H1 (cell line): ENCODE results near the gene CGA. TPM values are rescaled to one million over a fixed set of nuclear protein-coding genes. Genes with fewer than 3 reads are reported as not detected.

Experiments
- CTCF ChIA-PET: fragments of 300-600 bp; sonication (Branson Sonifier 250); formaldehyde crosslinking; loops from one replicate; lab custom pipeline; 2021; ENCODE audit not compliant: partially characterized antibody; lab: Charles Lee
- POLR2A ChIA-PET: fragments of 300-600 bp; sonication (Branson Sonifier 250); formaldehyde crosslinking; loops from one replicate; lab custom pipeline; 2021; ENCODE audit warnings: inconsistent platforms; ENCODE audit not compliant: partially characterized antibody; lab: Charles Lee
- DNase-seq, 2 experiments: peaks; one replicate each; pipeline versions ENCODE4 v3.0.0 to v3.0.0-alpha.2; 2010 to 2022; ENCODE audit warnings: low spot score in 2 of 2, low read depth in 1 of 2, mixed read lengths in 1 of 2
- FAIRE-seq: peaks from 2 replicates; lab custom pipeline; 2011; peaks lifted over from hg19 to GRCh38; lab: Jason Lieb, UNC
- H2AFZ ChIP-seq: 2 replicates; pipeline ENCODE4 v1.8.1; 2012; ENCODE audit warnings: low read length, inconsistent platforms
- H2AK5ac ChIP-seq: 2 replicates; pipeline ENCODE4 v1.6.1; 2013; ENCODE audit warnings: low read depth, low read length
- H2BK120ac ChIP-seq: replicated peaks from 2 replicates; pipeline ENCODE3; 2013; ENCODE audit warnings: low read depth, low read length, inconsistent platforms
- H2BK12ac ChIP-seq: 2 replicates; pipeline ENCODE4 v1.6.1; 2013; ENCODE audit warnings: low read depth, low read length
- H2BK15ac ChIP-seq: 2 replicates; pipeline ENCODE4 v1.6.1; 2013; ENCODE audit warnings: low read length
- H2BK20ac ChIP-seq: 2 replicates; pipeline ENCODE4 v1.6.1; 2013; ENCODE audit warnings: low read length
- H2BK5ac ChIP-seq: 2 replicates; pipeline ENCODE4 v1.6.1; 2013; ENCODE audit warnings: low read depth, low read length
- H3K14ac ChIP-seq: 2 replicates; pipeline ENCODE4 v1.6.1; 2013; ENCODE audit warnings: inconsistent platforms; ENCODE audit not compliant: insufficient read length
- H3K18ac ChIP-seq: 2 replicates; pipeline ENCODE4 v1.6.1; 2013; ENCODE audit warnings: low read length; ENCODE audit errors: extremely low read depth
- H3K23ac ChIP-seq: 2 replicates; pipeline ENCODE4 v1.6.1; 2013; ENCODE audit warnings: inconsistent platforms; ENCODE audit not compliant: insufficient read length
- H3K23me2 ChIP-seq: 2 replicates; pipeline ENCODE4 v1.6.1; 2013; ENCODE audit warnings: low read depth, low read length
- H3K27ac ChIP-seq: 2 replicates; pipeline ENCODE4 v1.6.1; 2011; ENCODE audit warnings: low read depth, low read length, inconsistent platforms
- H3K27me3 ChIP-seq, 4 experiments: replicated peaks in 1 of 4; 1 replicate in 1 of 4; 2 replicates in 3 of 4; pipeline versions ENCODE4 v1.6.1 to v1.8.1; 2011 to 2013; ENCODE audit warnings: low read length in 3 of 4, mild to moderate bottlenecking in 3 of 4, inconsistent platforms in 2 of 4, mixed read lengths in 2 of 4, moderate library complexity in 1 of 4; ENCODE audit not compliant: control insufficient read depth in 3 of 4, insufficient read depth in 3 of 4; ENCODE audit errors: extremely low read depth in 1 of 4
- H3K36me3 ChIP-seq, 4 experiments: 2 replicates each; pipeline versions ENCODE4 v1.6.1 to v1.8.1; 2011 to 2013; ENCODE audit warnings: mild to moderate bottlenecking in 4 of 4, low read length in 3 of 4, moderate library complexity in 2 of 4, control low read depth in 1 of 4, inconsistent platforms in 1 of 4; ENCODE audit not compliant: insufficient read depth in 4 of 4, control insufficient read depth in 2 of 4
- H3K4ac ChIP-seq: replicated peaks from 2 replicates; pipeline ENCODE3; 2013; ENCODE audit warnings: low read length, low read depth, mixed read lengths, inconsistent platforms; ENCODE audit not compliant: insufficient read length
- H3K4me1 ChIP-seq, 4 experiments: replicated peaks in 1 of 4; 1 replicate in 1 of 4; 2 replicates in 3 of 4; pipeline versions ENCODE4 v1.6.1 to v1.8.1; 2011 to 2013; ENCODE audit warnings: low read length in 3 of 4, inconsistent platforms in 2 of 4, mixed read lengths in 1 of 4; ENCODE audit not compliant: insufficient read depth in 4 of 4, control insufficient read depth in 3 of 4
- H3K4me2 ChIP-seq, 2 experiments: 2 replicates each; pipeline versions ENCODE4 v1.6.1 to v1.8.1; 2011 to 2013; ENCODE audit warnings: low read depth in 2 of 2, low read length in 2 of 2, control low read depth in 1 of 2, inconsistent platforms in 1 of 2, mild to moderate bottlenecking in 1 of 2; ENCODE audit not compliant: insufficient read depth in 1 of 2
- H3K4me3 ChIP-seq, 4 experiments: fragments of 200-600, 300-600 bp in 1 of 4; sonication (generic), shearing (Covaris generic), sonication (Bioruptor Twin) in 1 of 4; 2 replicates each; pipeline versions ENCODE4 v1.5.1 to v1.8.1; 2011 to 2016; ENCODE audit warnings: low read length in 4 of 4, low read depth in 3 of 4, control low read depth in 2 of 4, inconsistent platforms in 2 of 4, mild to moderate bottlenecking in 2 of 4, mixed read lengths in 1 of 4, moderate library complexity in 1 of 4; ENCODE audit not compliant: insufficient read depth in 2 of 4; ENCODE audit errors: extremely low read depth in 1 of 4
- H3K56ac ChIP-seq: replicated peaks from 2 replicates; pipeline ENCODE3; 2013; ENCODE audit warnings: low read depth, mild to moderate bottlenecking, mixed read lengths, low read length, inconsistent platforms; ENCODE audit not compliant: insufficient read length
- H3K79me1 ChIP-seq: 2 replicates; pipeline ENCODE4 v1.6.1; 2013; ENCODE audit warnings: low read depth, low read length, control low read depth
- H3K79me2 ChIP-seq, 2 experiments: 2 replicates each; pipeline versions ENCODE4 v1.6.1 to v1.8.1; 2012 to 2013; ENCODE audit warnings: low read length in 2 of 2, mild to moderate bottlenecking in 2 of 2, inconsistent platforms in 1 of 2; ENCODE audit not compliant: insufficient read depth in 2 of 2, control insufficient read depth in 1 of 2
- H3K9ac ChIP-seq, 4 experiments: replicated peaks in 1 of 4; 1 replicate in 1 of 4; 2 replicates in 3 of 4; pipeline versions ENCODE4 v1.6.1 to v1.8.1; 2011 to 2013; ENCODE audit warnings: low read depth in 3 of 4, low read length in 3 of 4, control low read depth in 2 of 4, mild to moderate bottlenecking in 2 of 4, moderate library complexity in 2 of 4, inconsistent platforms in 1 of 4; ENCODE audit errors: extremely low read depth in 1 of 4
- H3K9me3 ChIP-seq, 2 experiments: 2 replicates each; pipeline versions ENCODE4 v1.6.1 to v1.8.1; 2012 to 2013; ENCODE audit warnings: mild to moderate bottlenecking in 2 of 2, moderate library complexity in 2 of 2, control low read depth in 1 of 2, inconsistent platforms in 1 of 2, low read depth in 1 of 2, low read length in 1 of 2, mixed read lengths in 1 of 2; ENCODE audit not compliant: insufficient read depth in 2 of 2
- H4K20me1 ChIP-seq, 2 experiments: replicated peaks in 1 of 2; 2 replicates each; pipeline versions ENCODE3 to v1.8.1; 2011 to 2013; ENCODE audit warnings: inconsistent platforms in 2 of 2, low read length in 2 of 2, mild to moderate bottlenecking in 1 of 2; ENCODE audit not compliant: insufficient read depth in 2 of 2, control insufficient read depth in 1 of 2
- H4K5ac ChIP-seq: 2 replicates; pipeline ENCODE4 v1.6.1; 2013; ENCODE audit warnings: low read length, low read depth, mixed read lengths, inconsistent platforms; ENCODE audit not compliant: insufficient read length
- H4K8ac ChIP-seq: 2 replicates; pipeline ENCODE4 v1.8.0; 2013; ENCODE audit warnings: mild to moderate bottlenecking, moderate library complexity, low read length, inconsistent platforms; ENCODE audit not compliant: insufficient read depth; ENCODE audit errors: extremely low read depth
- H4K91ac ChIP-seq: replicated peaks from 2 replicates; pipeline ENCODE3; 2013; ENCODE audit warnings: low read length, mixed read lengths, inconsistent platforms; ENCODE audit not compliant: insufficient read length
- CTCF ChIP-seq, 3 experiments: IDR thresholded peaks; 1 replicate in 2 of 3; 2 replicates in 1 of 3; pipeline versions ENCODE4 v1.5.1 to v1.6.1; 2011; ENCODE audit warnings: low read length in 3 of 3, mild to moderate bottlenecking in 3 of 3, inconsistent platforms in 2 of 3, low read depth in 1 of 3, moderate library complexity in 1 of 3; ENCODE audit not compliant: insufficient read depth in 1 of 3; ENCODE audit errors: control extremely low read depth in 1 of 3
- whole genome bisulfite sequencing, 2 experiments: shearing (Covaris generic) in 1 of 2; methylation state at CpG; one replicate each; pipeline versions ENCODE4 v1.1.6 to v1.1.7; 2013 to 2015; ENCODE audit warnings: low lambda C conversion rate in 2 of 2, mixed read lengths in 2 of 2, inconsistent platforms in 1 of 2, low coverage in 1 of 2, missing lambda C conversion rate in 1 of 2; ENCODE audit not compliant: insufficient replicate concordance in 2 of 2, insufficient coverage in 1 of 2, insufficient read length in 1 of 2; ENCODE audit errors: extremely low coverage in 1 of 2, missing lambda C conversion rate in 1 of 2; 5-methylcytosine and 5-hydroxymethylcytosine counted together
- polyA plus RNA-seq, 7 experiments: library from polyadenylated mRNA; depleted of rRNA in 3 of 7; stranded (reverse) in 5 of 7; unstranded in 2 of 7; fragments of >200 nt in 5 of 7; fragments of 200-250 nt in 2 of 7; gene quantifications; 1 replicate in 5 of 7; 2 replicates in 1 of 7; 4 replicates in 1 of 7; pipeline versions ENCODE4 v1.2.1 to v1.2.3, GENCODE V29; 2011 to 2013; ENCODE audit warnings: missing spikeins in 2 of 7, mixed read lengths in 2 of 7
- total RNA-seq: library from RNA; stranded (reverse); fragmentation: NEBNext Ultra II Directional; extraction: Animal tissue kit (Norgen Biotek cat#: 25700); gene quantifications from 2 replicates; pipeline ENCODE4 v1.2.1, GENCODE V29; 2021

Gene CGA
- total and polyA plus RNA-seq, 2 of the 8 experiments (the other 6 are each of a cell fraction or from before 2014, with no cell fraction given), result not detected

GRCh38 chr6:87094576-87094975 is 330 bp downstream of the CGA start:
- Histone ChIP-seq H3K79me1 (no peaks in the 10 kb centered on the region), H2BK5ac (no peak overlapping the region), H2AFZ (no peak overlapping the region), H3K4me3 (no peak overlapping the region), H3K9ac (no peak overlapping the region), H3K4me2 (no peak overlapping the region), H3K27me3 (no peaks in the 10 kb centered on the region), H3K4ac (no peak overlapping the region), H4K91ac (no peak overlapping the region), H4K20me1 (no peaks in the 10 kb centered on the region), H2BK12ac (no peak overlapping the region), H2BK20ac (no peak overlapping the region), H3K23ac (no peak overlapping the region), H3K18ac (no peak overlapping the region), H2AK5ac (no peak overlapping the region), H3K79me2 (no peaks in the 10 kb centered on the region), H2BK15ac (no peak overlapping the region), H3K36me3 (no peaks in the 10 kb centered on the region), H4K5ac (no peak overlapping the region), H2BK120ac (no peak overlapping the region), H4K8ac (no peak overlapping the region), H3K9me3 (no peaks in the 10 kb centered on the region), H3K23me2 (no peaks in the 10 kb centered on the region), H3K4me1 (no peaks in the 10 kb centered on the region), H3K56ac (no peak overlapping the region), H3K27ac (no peak overlapping the region), H3K14ac (no peak overlapping the region)
- FAIRE-seq (no peak), DNase-seq (no peak)
- ChIA-PET CTCF (interaction anchor here (0.5 to 1.7 kb wide), 4 partner anchors 12 to 206 kb away, joined by 3 to 4 read pairs (median 3); no protein-coding TSS in a partner anchor), POLR2A (no interaction called here)
- no peak for TF ChIP-seq CTCF (IDR thresholded peaks at IDR 0.05; ENCODE audit: control extremely low read depth in 1 of 3, insufficient read depth in 1 of 3, low read depth in 1 of 3, low read length in 3 of 3)
- 82% methylated on average over 1 of the region's 1 CpG; no CpG with 5 or more reads in 1 of the 2 experiments for WGBS, 2 experiments
